GM21447 (cell line): ENCODE results near the gene MANEA.
"Not testable (repeated sequence)": the region's sequence is repeated elsewhere in the genome, so short reads cannot be mapped to it uniquely, and the experiment has no call there.

Experiments used
- ATAC-seq: cut with Tn5 transposase; IDR thresholded peaks from one replicate; pipeline ENCODE4 v1.9.1; 2021; ENCODE audit not compliant: unreplicated experiment

The MANEA gene

DNA sequence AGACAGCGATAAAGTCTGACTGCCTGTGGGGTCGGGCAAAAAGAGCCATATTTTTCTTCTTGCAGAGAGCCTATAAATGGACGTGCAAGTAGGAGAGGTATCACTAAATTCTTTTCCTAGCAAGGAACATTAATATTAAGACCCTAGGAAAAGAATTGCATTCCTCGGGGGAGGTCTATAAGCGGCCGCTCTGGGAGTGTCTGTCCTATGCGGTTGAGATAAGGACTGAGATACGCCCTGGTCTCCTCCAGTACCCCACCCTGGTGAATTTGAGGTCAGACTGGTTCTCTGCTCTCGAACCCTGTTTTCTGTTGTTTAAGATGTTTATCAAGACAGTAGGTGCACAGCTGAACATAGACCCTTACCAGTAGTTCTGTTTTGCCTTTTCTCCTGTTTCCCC lies 6.9 kb downstream of the MANEA start:
- ATAC-seq = not testable (repeated sequence)

DNA sequence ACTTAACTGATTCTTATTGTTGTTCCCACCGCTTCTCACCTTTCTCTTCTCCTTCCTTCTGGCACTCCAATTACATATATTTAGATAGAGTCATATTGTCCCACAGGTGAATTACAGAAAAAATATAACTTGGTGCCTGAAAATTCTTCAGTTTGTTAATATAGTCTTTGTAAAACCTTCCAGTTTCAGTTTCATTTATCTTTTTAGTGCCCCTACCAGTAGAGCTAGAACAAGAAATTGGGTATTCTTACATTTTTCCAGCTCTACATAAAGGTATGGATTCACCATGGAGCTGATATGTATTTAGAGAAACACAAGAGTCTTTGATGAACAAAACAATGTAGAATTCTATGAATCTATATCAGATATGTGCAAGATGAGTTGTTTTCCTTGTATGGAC lies 10.7 kb downstream of the MANEA start:
- ATAC-seq = no peak

DNA sequence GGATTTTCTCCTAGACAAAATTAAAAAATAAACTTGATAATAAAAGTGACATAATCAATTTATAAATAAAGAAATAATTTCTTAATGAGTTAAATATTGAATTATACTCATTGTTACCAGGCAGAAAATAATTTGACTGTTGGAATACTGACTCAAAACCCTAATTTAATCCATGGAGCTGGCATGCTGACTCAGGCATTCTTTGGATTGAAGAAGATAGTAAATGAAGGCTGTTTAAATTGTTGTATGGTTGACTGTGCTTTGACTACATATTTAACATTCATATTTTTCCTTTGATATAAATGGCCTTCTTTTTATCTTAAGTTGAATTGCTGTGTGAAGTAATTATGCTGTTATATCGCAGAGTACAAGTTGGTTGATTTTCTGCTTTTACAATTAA lies 11.7 kb downstream of the MANEA start:
- ATAC-seq = no peak

DNA sequence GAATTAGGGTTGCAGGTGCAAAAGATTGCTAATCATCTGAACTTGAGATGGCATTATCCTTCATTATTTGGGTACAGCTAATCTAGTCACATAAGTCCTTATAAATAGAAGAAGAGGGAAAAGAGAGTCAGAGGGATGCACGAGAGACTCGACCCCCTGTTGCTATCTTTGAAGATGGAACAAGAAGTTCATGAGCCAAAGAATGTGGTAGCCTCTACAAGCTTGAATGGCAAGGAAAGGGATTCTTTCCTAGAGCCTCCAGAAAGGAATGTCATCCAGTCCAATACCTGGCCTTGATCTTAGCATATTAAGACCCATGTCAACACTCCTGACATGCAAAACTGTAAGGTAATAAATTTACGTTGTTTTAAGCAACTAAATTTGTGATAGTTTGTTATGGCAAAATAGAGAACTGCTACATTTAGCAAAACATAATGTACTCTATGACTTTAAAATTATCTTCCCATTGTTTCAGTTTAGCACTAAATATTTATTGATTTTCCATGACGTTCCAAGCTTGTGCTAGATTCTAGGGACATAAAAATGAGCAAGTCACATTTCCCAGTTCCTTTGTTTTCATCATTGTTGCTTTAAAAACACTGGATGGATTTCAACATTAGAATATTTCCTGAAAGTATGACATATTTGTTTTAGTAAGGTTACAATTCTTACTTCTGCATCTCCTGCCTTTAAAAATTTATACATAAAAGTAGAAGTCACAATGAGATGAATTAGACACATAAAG lies 12.7 kb downstream of the MANEA start:
- no peak for ATAC-seq

DNA sequence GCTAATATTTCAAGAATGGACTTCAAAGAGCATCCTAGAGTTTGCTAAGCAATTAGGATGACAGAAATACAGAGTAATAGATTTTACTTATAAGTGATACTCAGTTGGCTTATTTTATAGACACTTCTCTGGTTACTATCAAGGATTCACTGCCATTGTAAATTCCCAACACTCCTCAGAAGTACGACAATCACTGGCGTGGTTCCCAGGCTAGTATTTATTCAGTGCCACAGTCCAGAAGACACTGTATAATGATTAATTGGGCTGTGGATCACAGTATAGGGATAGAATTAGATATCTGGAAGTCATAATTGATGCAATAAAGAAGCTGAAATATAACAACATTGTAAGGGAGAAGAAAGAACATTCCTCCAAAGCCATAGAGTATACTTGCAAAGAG lies 15.7 kb downstream of the MANEA start:
- no peak for ATAC-seq

DNA sequence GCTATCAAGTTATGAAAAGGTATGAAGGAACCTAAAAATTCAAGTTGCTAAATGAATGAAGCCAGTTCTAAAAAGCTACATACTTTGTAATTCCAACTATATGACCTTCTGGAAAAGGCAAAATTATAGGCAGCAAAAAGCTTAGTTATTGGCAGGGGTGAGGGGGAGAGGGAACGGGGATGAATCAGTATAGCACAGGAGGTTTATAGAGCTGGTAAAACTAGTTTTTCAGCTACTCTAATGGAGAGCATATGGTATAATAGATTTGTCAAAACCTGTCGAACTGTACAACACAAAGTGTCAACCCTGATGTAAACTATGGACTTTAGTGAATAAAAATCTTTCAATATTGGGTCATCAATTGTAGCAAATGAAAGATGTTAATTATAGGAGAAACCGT lies 18.7 kb downstream of the MANEA start:
- ATAC-seq = no peak

DNA sequence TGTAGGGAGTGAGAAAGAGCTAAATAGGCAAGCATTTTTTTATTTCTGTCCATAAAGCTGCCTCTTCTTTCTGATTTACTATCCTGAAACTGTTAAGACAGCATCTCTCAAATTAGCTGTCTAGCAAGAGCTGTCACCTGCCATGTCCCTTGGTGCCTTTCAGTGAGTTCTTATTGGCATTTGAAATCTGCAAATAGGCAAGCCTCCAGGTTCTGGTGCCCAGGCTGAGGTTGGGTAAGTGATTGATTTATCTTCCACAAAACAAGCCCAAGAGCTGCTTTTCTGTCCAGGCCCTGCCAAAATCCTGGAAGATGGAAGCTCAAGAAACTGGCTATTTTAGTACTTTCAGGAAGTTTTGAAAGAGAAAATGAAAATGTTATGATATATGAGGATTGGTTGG lies 22.4 kb downstream of the MANEA start:
- ATAC-seq = no peak

DNA sequence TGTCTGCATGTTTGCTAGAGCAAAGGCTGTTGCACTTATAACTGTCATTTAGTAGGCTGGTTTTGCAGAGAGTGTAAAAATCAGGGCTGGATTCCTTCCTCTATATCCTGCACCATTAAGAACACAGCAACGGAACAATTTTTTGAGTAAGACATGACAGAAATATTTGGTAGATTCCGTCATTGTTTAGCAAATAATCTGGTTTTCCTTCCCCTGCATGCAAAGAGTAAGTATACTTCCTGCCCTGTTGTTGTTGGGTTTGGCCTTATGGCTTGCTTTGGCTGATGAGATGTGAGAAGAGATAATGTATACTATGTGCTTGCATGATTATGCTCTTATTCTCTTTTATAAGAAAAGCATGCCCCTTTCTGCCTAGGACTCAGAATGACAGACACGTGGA lies 23.8 kb downstream of the MANEA start:
- ATAC-seq = no peak

DNA sequence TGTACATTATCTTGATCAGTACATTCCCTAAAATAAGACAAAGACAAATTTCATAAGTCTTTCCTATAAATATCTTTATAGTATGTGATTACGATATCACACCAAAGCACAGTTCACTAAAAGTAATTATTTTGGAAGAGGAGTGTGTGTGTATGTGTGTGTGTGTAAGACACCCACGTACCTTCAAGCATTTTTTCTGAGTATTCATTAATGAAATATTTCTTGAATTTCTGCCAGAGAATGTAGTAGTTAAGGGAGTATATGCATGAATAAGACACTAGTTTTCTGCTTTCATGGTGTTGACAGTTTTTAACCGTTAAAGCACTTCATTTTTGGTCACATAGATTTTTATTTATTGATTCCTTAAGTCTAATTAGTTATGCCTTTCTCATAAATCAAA lies 36.8 kb downstream of the MANEA start:
- no peak for ATAC-seq

DNA sequence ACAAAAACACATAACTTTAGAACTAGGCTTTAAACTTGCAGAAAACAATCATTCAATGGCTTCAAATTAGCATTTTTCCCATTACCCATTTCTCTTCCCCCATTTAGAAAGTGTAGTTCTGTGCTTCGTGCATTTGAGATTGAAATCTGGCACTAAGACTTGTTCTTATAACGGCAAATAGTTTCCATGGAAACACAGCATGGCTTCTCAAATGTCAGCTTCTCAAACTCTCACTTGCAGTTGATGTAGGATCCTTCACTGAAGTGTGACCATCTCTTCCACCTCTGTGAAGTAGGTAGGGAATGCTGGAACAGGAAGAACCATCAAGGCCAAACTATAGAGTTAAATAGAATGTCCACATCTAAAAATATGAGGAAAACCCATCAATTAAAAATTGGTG lies 52.2 kb downstream of the MANEA start:
- no peak for ATAC-seq

DNA sequence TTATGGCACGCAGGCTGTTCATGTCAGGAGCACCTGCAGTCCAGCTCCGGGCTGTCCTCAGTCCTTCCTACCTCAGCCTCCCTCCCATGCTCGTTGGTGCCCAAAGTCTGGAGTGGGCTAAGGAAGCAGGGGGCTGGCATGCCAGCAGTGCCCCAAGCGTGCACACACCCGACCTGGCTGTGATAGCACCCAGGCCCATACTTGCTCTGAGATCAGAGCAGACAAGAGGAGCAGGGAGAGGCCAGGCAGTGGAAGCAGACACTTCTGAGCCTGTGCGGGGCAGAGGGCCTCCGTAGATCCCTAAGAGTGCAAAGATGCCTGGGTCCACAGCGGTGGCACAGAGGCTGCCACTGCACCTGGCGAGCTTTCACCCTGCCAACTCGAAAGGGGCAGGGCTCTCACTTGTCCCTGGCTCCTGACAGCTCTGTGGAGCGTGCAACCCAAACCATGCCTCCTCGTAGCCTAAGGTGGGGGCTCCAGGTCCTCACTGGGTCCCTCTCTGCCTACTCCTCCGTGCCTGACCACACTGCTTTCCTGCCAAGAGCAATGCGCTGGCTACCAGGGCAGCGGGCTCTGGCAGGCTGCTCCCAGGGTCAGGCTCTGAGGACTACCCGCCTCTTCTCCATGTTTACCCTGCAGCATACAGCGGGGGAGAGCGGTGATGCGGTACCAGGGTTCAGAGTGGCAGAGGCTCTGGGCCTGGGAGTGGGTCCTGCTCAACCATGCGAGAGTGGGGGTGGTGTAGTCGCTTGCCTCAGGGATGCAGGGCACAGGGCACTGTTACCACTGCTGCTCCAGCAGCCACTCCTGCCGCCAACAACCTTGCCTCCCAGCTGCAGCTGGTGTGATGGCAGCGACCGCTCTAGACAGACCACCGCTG lies 59.5 kb downstream of the MANEA start:
- ATAC-seq = no peak

DNA sequence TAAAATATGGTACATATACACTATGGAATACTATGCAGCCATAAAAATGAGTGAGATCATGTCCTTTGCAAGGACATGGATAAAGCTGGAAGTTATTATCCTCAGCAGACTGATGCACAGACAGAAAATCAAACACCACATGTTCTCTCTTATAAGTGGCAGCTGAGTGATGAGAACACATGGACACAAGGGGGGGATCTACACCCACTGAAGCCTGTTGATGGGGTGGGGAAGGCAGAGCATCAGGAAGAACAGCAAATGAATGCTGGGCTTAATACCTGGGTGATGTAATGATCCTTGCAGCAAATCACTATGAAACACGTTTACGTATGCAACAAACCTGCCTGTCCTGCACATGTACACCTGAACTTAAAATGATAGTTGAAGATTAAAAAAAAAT lies 71.3 kb downstream of the MANEA start:
- no peak for ATAC-seq

DNA sequence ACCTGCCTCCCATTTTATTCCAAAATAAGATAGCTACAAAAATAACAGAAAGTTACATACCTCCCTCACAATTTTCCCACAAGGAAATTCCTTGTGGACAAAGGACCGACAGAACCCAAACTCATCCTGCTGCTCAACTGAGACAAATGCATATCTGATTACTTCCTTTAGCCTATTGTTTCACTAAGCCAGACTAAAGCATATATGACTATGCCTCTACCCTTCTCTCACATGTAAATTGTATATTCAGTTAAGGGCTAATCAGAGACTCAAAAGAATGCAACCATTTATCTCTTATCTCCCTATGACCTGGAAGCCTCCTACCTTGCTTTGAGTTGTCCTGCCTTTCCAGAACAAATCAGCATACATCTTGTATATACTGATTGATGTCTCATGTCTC lies 72.1 kb downstream of the MANEA start:
- ATAC-seq = no peak

DNA sequence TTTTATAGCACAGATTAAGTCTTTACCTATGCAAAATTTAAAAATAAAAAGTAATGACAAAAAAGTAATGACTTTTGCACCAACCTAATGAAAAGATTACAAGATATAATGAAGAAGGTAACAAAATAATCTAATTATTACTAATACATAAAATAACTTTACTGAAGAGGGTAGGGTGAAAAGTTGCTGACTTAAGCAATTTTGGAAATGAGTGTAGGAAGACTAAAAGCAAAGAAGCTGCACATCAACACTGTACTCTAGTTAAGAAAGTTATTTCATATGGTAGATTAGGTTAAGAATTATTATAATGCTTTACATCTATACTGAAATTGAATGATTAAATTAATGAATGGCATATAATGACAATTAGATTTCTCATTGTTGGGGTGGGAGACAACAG lies 76.8 kb downstream of the MANEA start:
- ATAC-seq = no peak

DNA sequence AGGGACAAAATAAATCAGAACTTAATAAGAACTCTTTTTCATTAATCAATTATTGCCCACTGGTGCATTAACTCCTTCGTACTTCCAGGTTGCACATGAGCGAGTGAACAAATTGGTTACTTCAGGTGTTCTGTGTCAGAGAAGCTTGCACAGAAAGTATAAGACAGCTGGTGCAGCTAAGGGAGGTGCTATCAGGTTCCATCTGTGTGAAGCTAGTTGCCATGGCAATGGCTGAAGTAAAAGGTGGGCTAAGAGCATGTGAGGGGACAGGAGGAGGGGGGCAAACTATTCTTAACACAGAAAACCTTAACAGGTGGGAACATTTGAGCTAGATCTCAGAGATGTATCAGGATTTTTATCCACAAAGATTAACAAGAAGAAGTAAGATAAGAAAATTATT lies 81.6 kb downstream of the MANEA start:
- no peak for ATAC-seq
